Measurements from ENCODE around the gene FAM13A. TPM values are rescaled to one million over a fixed set of nuclear protein-coding genes. Genes with fewer than 3 reads are reported as not detected.
"Not testable (repeated sequence)": the region's sequence is repeated elsewhere in the genome, so short reads cannot be mapped to it uniquely, and the experiment has no call there.

Gene FAM13A
- total RNA-seq, 2 donors from 2014 or later: 20.7 to 35.2 TPM

DNA sequence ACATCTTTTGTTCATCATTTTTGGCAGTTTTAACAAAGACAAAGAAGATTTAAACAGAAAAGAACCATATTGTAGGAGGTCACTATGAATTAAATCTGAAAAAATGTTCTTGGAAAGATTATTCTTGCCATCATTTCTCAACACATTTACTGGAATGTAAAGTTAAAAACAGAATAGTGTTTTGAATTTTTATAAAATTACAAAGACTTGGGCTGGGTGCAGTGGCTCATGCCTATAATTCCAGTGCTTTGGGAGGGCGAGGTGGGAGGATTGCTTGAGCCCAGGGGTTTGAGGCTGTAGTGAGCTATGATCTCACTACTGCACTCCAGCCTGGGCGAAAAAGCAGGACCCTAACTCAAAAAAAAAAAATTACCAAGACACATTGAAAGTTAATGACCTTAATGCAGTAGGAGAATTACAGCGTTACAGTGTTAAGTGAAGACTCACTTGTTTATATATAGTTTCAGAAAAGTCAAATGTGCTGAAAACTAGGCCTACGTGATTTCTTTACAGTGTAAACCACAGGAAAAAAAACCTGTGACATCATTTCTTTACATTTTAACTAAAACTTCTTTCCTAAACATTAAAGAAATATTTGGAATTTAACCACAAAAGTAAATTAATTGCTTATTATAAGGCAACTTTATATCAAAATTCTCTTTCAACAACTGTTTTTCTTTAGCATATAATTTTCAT, 7.9 kb downstream of the FAM13A start:
- DNase-seq (ENCODE audit: low spot score): no peak
- intact Hi-C loops (cut with DNase I): no loop called here

DNA sequence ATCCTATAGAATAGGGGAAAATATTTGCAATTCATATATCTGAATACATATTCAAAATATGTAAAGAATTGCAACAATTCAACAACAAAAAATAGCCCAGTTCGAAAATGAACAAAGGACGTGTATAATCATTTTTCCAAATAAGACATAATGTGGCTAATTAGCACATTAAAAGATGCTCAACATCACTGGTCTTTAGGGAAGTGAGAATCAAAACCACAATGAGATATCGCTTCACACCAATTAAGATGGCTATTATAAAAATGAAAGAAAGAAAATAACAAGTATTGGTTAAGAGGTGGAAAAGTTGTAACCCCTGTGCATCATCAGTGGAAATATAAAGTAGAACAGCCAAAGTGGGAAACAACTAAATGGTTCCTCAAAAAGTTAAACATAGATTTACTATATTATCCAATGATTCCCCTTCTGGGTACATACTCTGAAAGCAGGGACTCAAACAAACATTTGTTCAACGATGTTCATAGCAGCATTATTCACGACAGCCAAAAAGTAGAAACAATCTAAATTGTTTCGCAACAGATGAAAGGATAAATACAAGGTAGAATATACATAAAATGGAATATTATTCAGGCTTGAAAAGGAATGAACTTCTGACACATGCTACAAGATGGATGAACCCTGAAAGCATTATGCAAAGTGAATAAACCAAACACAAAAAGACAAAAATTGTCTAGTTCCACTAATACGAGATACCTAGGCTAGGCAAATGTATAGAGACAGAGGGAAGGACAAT, 12.7 kb downstream of the FAM13A start:
- no peak for DNase-seq (ENCODE audit: low spot score)
- intact Hi-C loops (cut with DNase I): no loop called here

DNA sequence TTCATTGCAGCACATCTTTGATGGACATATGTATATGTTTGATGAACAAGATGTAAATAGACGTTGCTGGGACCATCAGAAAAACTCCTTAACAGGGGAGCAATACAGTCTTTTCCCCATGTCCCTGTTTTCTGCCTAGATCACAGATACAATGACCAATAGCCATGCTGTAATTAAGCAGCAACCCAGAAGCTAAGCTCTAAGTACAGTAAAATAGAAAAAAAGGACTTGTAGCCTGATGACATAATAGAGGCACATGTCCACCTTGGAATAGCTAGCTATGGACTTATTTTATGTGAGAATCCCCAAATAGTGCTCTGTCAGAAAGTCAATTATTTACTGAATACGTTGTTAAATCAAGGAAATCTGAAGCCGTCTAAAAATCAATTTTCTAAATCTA, 14.9 kb downstream of the FAM13A start:
- DNase-seq (ENCODE audit: low spot score): no peak
- intact Hi-C loops (cut with DNase I): no loop called here

GRCh38 chr4:89039730-89040338, 17.2 kb downstream of the FAM13A start:
- intact Hi-C loops (cut with DNase I): no loop called here
- DNase-seq (ENCODE audit: low spot score): no peak

GRCh38 chr4:89036535-89036934, 20.4 kb downstream of the FAM13A start:
- no peak for DNase-seq (ENCODE audit: low spot score)
- intact Hi-C loops (cut with DNase I): no loop called here

- intact Hi-C loops (cut with DNase I): no loop called here
- no peak for DNase-seq (ENCODE audit: low spot score)
Measured at GRCh38 chr4:89031272-89031671, 25.7 kb downstream of the FAM13A start.

DNA sequence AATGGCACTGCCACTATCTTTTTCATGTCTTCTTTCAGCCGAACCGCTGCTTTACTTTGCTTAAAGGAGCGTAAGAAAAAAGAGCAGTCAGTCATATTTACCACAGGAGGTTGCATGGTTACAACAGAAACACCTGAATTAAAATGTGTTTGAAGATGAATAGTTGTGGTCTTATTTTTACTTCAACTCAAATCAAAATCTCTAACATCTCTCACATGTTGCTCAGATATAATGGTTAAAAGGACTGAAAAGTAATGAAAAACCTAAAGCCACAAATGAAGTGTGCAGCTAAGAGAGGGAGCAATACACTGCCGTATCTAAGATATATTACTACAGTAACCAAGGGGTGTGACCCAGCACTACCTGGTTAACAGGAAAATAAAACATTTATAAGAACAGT, 27.4 kb downstream of the FAM13A start:
- no peak for DNase-seq (ENCODE audit: low spot score)
- intact Hi-C loops (cut with DNase I): loop anchor here (5.0 to 10.0 kb wide), 2 partner anchors 325 to 1262 kb away; no protein-coding TSS in a partner anchor

- intact Hi-C loops (cut with DNase I): loop anchor here (5.0 to 10.0 kb wide), 2 partner anchors 322 to 1259 kb away; no protein-coding TSS in a partner anchor
- DNase-seq (ENCODE audit: low spot score): no peak
Measured at GRCh38 chr4:89026542-89026941, 30.4 kb downstream of the FAM13A start.

GRCh38 chr4:89024051-89024675, 32.8 kb downstream of the FAM13A start:
- no peak for DNase-seq (ENCODE audit: low spot score)

GRCh38 chr4:89023140-89023539, 33.8 kb downstream of the FAM13A start:
- no peak for DNase-seq (ENCODE audit: low spot score)
- intact Hi-C loops (cut with DNase I): loop anchor here in 1 of 2 donors (5.0 to 10.0 kb wide), 2 partner anchors 206 to 318 kb away; no protein-coding TSS in a partner anchor

More at GRCh38 chr4:89024051-89024675, 32.8 kb downstream of the FAM13A start:
- intact Hi-C loops (cut with DNase I): loop anchor here in 1 of 2 donors (5.0 to 10.0 kb wide), 2 partner anchors 207 to 319 kb away; no protein-coding TSS in a partner anchor

GRCh38 chr4:89022426-89023128, 34.4 kb downstream of the FAM13A start:
- no peak for DNase-seq (ENCODE audit: low spot score)
- intact Hi-C loops (cut with DNase I): loop anchor here in 1 of 2 donors (5.0 to 10.0 kb wide), 2 partner anchors 205 to 318 kb away; no protein-coding TSS in a partner anchor

DNA sequence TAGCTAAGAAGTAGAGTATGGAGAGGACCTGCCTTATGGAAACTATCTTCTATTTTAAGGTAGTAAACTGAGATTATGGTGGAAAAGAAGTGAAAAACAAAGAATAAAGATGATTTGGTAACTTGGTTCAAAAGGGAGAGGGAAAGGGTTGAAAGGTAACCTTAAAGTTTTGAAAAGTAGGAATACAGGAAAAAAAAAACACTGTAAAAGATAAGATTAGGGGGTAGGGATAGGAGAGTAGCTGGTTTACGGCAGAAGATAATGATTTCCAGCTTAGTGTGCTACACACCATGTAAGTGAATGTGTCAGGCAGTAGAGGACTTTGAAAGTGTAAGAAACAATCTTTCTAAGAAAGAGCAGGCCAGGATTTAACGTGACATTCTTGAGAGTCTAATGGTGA, 35.3 kb downstream of the FAM13A start:
- intact Hi-C loops (cut with DNase I): loop anchor here in 1 of 2 donors (5.0 to 10.0 kb wide), 2 partner anchors 204 to 317 kb away; no protein-coding TSS in a partner anchor
- no peak for DNase-seq (ENCODE audit: low spot score)

DNA sequence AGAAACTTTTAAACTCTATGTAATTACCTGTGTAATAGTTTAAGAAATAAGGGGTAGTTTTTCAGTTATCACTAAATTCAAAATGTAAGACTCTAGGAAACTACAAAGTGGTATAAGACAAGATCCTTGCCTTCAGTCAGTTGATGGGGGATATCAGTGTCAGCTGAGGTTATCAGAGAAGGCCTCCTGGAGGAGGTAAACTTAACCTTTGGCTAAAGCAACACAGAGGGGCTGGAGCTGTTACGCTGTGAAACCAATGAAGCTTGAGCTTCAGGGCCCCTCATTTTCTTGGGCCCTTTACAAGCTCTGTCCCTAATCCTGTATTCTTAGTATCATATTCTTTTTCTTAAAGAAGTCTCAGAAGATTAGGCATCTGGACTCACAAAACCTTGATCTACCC, 35.9 kb downstream of the FAM13A start:
- DNase-seq (ENCODE audit: low spot score): no peak
- intact Hi-C loops (cut with DNase I): loop anchor here in 1 of 2 donors (5.0 to 10.0 kb wide), 2 partner anchors 204 to 316 kb away; no protein-coding TSS in a partner anchor

DNA sequence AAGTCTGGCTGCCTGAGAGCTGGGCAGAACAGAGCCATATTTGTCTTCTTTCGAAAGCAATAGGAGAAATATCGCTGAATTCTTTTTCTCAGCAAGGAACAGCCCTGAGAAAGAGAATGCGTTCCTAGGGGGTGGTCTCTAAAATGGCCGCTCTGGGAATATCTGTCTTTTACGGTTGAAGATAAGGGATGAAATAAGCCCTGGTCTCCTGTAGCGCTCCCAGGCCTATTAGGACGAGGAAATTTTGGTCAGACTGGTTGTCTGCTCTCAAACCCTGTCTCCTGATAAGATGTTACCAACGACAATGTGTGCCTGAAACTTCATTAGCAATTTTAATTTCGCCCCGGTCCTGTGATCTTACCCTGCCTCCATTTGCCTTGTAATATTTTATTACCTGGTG, 42.1 kb downstream of the FAM13A start:
- intact Hi-C loops (cut with DNase I); DNase-seq (ENCODE audit: low spot score): not testable (repeated sequence)

DNA sequence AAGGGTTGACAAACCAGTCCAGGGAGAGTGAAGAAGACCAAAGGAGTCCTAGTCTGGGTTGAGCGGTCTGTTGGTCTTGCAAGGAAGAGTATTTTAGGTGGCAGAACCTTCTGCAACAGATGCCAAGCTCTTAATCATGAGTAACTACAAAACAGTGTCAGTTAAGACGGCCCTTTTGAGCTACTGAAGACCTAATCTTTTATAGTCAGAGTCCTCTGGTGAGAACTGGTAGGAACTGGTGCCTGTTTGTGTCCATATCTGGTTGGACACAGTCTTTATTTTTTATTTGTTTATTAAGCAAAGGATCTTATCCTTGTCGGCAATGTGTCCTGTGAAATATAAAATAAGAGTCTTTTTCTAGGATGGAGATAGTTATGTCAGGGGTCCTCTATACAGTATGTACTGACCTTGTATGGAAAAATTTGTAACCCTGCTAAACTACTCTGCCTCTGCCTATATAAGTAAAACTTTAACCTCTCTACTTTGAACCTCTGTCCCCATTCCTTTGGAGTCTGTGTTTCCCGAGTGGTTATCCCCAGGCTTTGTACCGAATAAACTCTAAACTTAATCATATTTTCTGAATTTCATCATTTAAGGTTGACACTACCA, 47.1 kb downstream of the FAM13A start:
- DNase-seq (ENCODE audit: low spot score): no peak
- intact Hi-C loops (cut with DNase I): no loop called here

GRCh38 chr4:89009115-89009514, 47.9 kb downstream of the FAM13A start:
- no peak for DNase-seq (ENCODE audit: low spot score)
- intact Hi-C loops (cut with DNase I): no loop called here

DNA sequence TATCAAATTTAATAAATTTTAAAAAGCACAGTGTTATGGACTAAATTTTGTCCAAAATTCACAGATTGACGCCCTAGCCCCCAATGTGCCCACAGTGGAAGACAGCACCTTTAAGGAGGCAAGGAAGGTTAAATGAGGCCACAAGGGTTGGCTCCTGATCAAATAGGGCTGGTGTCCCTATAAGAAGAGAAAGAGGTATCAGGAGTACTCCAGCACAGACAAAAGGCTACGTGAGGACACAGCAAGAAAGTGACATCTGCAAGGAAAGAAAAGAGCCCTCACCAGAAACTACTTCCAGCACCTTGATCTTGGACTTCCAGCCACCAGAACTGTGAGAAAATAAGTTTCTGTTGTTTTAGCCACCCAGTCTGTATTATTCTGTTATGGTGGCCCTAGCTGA, 48.8 kb downstream of the FAM13A start:
- intact Hi-C loops (cut with DNase I): no loop called here
- DNase-seq (ENCODE audit: low spot score): no peak

DNA sequence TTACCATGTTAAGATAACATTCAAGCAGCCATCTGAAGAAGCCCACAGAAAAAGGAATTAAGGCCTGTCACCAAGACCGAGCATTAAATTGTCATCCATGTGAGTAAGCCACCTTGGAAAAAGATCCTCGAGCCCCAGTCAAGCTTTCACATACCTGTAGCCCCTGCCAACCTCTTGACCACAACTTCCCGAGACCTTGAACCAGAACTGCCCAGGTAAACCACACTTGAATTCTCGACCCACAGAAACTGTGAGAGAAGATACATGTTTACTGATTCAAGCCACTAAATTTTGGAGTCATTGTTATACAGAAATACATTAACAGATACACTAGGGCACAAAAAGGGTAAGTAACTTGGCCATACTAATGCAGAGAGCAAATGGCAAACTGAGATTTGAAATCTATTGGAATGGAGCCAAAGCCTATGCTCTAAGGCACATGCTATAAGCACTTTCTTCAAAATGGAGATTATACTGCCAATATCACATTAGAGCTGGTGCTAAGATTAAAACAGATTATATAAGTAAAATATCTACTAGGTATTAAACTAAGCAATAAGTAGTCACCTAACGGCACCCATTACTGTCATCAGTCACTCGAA, 49.5 kb downstream of the FAM13A start:
- intact Hi-C loops (cut with DNase I): no loop called here

More for the DNA sequence above, 49.5 kb downstream of the FAM13A start:
- DNase-seq (ENCODE audit: low spot score): no peak

Data from posterior vena cava (tissue), 2 donors.